ENCODE measurements around the gene TRAM1L1. TPM values are rescaled to one million over a fixed set of nuclear protein-coding genes. Genes with fewer than 3 reads are reported as not detected.

Gene TRAM1L1
- total RNA-seq = 0.22 and 1.0 TPM in 2 replicates

DNA sequence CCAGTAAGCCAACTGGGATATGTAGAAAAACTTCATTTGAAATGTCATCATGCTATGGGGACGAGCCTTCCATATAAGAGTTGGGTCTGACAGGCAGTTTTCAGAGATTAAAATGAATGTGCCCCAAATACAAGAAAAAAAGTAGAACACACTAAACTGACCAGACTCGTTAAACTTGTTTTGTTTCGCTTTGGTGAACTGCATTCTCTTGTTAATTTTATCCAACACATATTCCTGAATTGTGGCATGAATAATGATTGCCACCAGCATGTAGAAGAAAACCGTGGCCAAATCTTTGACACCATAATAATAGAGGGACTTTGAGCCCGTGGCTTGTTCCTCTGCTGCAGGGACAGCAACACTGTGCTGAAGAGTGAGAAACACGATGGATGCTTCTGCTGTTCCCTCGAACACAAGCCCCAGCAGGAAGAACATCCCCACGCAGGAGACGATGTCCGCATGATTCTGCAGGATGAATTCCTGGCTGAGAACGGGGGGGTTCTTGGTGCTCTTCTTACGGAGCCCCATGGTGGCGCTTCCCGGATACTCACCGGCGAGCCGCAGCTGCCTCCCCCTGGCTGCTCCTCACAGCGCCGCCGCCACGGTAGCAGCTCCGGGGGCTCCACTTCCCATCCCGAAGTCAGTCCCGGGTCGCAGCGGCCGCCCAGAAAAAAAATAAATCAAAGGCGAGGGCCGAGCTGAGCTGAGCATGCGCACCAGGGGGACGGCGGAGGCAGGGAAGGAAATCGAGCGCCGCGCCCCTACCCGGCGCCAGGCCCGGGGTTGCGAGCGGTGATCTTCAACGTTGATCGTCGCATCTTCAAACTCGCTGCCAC lies at the start of gene TRAM1L1:
Gene TRAM1L1 (minus strand): TSS at position 711 of the 836 bp plus-strand sequence. CDS start 183 bp downstream, at position 528.

